EH (cell line): Measurements from ENCODE around the gene RPP30.

Experiments
- DNase-seq: peaks from one replicate; pipeline ENCODE4 v3.0.0-alpha.2; 2015; ENCODE audit warnings: low read depth

The RPP30 gene

GRCh38 chr10:90944749-90945148 lies 73.0 kb downstream of the RPP30 start:
- DNase-seq, result no peak

- peak; percentile 43 for DNase-seq
These were observed 73.8 kb downstream of the RPP30 start for GRCh38 chr10:90945491-90946070.

- DNase-seq, result peak; percentile 91
These were observed 75.5 kb downstream of the RPP30 start for GRCh38 chr10:90947030-90947960.
